Smooth muscle cell (in vitro differentiated cells): ENCODE data around the gene ARPC1A. TPM values are rescaled to one million over a fixed set of nuclear protein-coding genes. Genes with fewer than 3 reads are reported as not detected.
"Not testable (repeated sequence)": the region's sequence is repeated elsewhere in the genome, so short reads cannot be mapped to it uniquely, and the experiment has no call there.

Source experiments
- DNase-seq: peaks from one replicate; lab custom pipeline; 2025; ENCODE audit not compliant: unreplicated experiment; lab: John Stamatoyannopoulos, UW
- H2AFZ ChIP-seq: fragments of 200-600 bp; sonication (generic); 2 replicates; pipeline ENCODE4 v1.6.0; 2016; ENCODE audit warnings: antibody characterized with exemption, low read depth, mild to moderate bottlenecking
- H3F3A ChIP-seq: fragments of 200-600 bp; sonication (generic); 2 replicates; pipeline ENCODE4 v1.6.0; 2017; ENCODE audit warnings: antibody characterized with exemption, low read depth
- H3K27ac ChIP-seq: fragments of 200-600 bp; sonication (generic); 2 replicates; pipeline ENCODE4 v1.5.1; 2016; ENCODE audit warnings: low read depth, mild to moderate bottlenecking
- H3K27me3 ChIP-seq: fragments of 200-600 bp; sonication (generic); 2 replicates; pipeline ENCODE4 v1.6.1; 2016; ENCODE audit warnings: low read depth, mild to moderate bottlenecking
- H3K36me3 ChIP-seq: fragments of 200-600 bp; sonication (generic); 2 replicates; pipeline ENCODE4 v1.5.1; 2016; ENCODE audit warnings: low read depth
- H3K4me1 ChIP-seq: fragments of 200-600 bp; sonication (generic); 2 replicates; pipeline ENCODE4 v1.5.1; 2016; ENCODE audit warnings: low read depth
- H3K4me2 ChIP-seq: fragments of 200-600 bp; sonication (generic); 2 replicates; pipeline ENCODE4 v1.6.0; 2016; ENCODE audit warnings: mild to moderate bottlenecking
- H3K4me3 ChIP-seq: fragments of 200-600 bp; sonication (generic); 2 replicates; pipeline ENCODE4 v1.5.1; 2016; ENCODE audit warnings: mild to moderate bottlenecking
- H3K79me2 ChIP-seq: fragments of 200-600 bp; sonication (generic); 2 replicates; pipeline ENCODE4 v1.6.0; 2016; ENCODE audit warnings: low read depth, mild to moderate bottlenecking
- H3K9ac ChIP-seq: fragments of 200-600 bp; sonication (generic); 2 replicates; pipeline ENCODE4 v1.6.0; 2016; ENCODE audit warnings: low read depth
- H3K9me3 ChIP-seq: fragments of 200-600 bp; sonication (generic); replicated peaks from 2 replicates; pipeline ENCODE4 v1.5.1; 2016; ENCODE audit warnings: low read depth
- H4K20me1 ChIP-seq: fragments of 200-600 bp; sonication (generic); 2 replicates; pipeline ENCODE4 v1.6.0; 2016; ENCODE audit warnings: low read depth
- CTCF ChIP-seq: fragments of 200-600 bp; sonication (generic); IDR thresholded peaks from 2 replicates; pipeline ENCODE4 v1.5.1; 2017; ENCODE audit warnings: borderline replicate concordance, mild to moderate bottlenecking, antibody characterized with exemption; ENCODE audit not compliant: insufficient read depth, poor library complexity, severe bottlenecking
- WGBS: methylation state at CpG from one replicate; pipeline ENCODE4 v1.1.7; 2016; ENCODE audit warnings: low lambda C conversion rate; 5-methylcytosine and 5-hydroxymethylcytosine counted together
- polyA plus RNA-seq: library from polyadenylated mRNA; unstranded; fragments of >200 nt; fragmentation: Nextera tagmentation; extraction: Ambion mirVana; gene quantifications from 2 replicates; pipeline ENCODE4 v1.2.1, GENCODE V29; 2016
- total RNA-seq: library from RNA; depleted of rRNA; stranded (reverse); fragments of >200 nt; gene quantifications from 2 replicates; pipeline ENCODE4 v1.2.3, GENCODE V29; 2014

Gene ARPC1A
- total and polyA plus RNA-seq, 2 experiments from 2014 or later: 85.0 to 113 TPM

- DNase-seq: no peak
- peaks cover 32% of the 10 kb centered on the region for H4K20me1 ChIP-seq
- H3K27me3 ChIP-seq: no peaks in the 10 kb centered on the region
- H3F3A ChIP-seq: no peaks in the 10 kb centered on the region
- no peaks in the 10 kb centered on the region for H3K9me3 ChIP-seq
- peak overlapping the region; percentile 84 for H3K27ac ChIP-seq
- peaks cover 42% of the 10 kb centered on the region for H3K79me2 ChIP-seq
- H3K4me2 ChIP-seq: peak overlapping the region; percentile 99
- H2AFZ ChIP-seq: peak overlapping the region; percentile 92
- TF ChIP-seq CTCF: no peak
- no peaks in the 10 kb centered on the region for H3K36me3 ChIP-seq
- WGBS: 45% methylated on average over 12 of the region's 14 CpGs
- peak overlapping the region; percentile 98 for H3K9ac ChIP-seq
- H3K4me3 ChIP-seq: peak overlapping the region; percentile 87
- H3K4me1 ChIP-seq: peaks cover 12% of the 10 kb centered on the region
Measured at GRCh38 chr7:99325001-99325493, 651 bp upstream of the ARPC1A start.

- H3K4me2 ChIP-seq: peak overlapping the region; percentile 99
- H3F3A ChIP-seq: no peaks in the 10 kb centered on the region
- H3K79me2 ChIP-seq: peaks cover 55% of the 10 kb centered on the region
- peak overlapping the region; percentile 87 for H3K4me3 ChIP-seq
- no peak for DNase-seq
- H4K20me1 ChIP-seq: peaks cover 46% of the 10 kb centered on the region
- no peaks in the 10 kb centered on the region for H3K27me3 ChIP-seq
- H3K9me3 ChIP-seq: no peaks in the 10 kb centered on the region
- peak overlapping the region; percentile 92 for H2AFZ ChIP-seq
- WGBS: 8% methylated on average over 10 of the region's 10 CpGs
- no peaks in the 10 kb centered on the region for H3K36me3 ChIP-seq
- peak overlapping the region; percentile 84 for H3K27ac ChIP-seq
- H3K4me1 ChIP-seq: peaks cover 12% of the 10 kb centered on the region
- peak overlapping the region; percentile 98 for H3K9ac ChIP-seq
- TF ChIP-seq CTCF: no peak
Measured at GRCh38 chr7:99326408-99326782, 697 bp downstream of the ARPC1A start.

- not testable (repeated sequence) for H3K4me3 ChIP-seq, H3K27me3 ChIP-seq, DNase-seq, H3F3A ChIP-seq, H3K9me3 ChIP-seq, H2AFZ ChIP-seq, H3K4me1 ChIP-seq
- WGBS: 78% methylated on average over 8 of the region's 8 CpGs
- H3K27ac ChIP-seq: peak overlapping the region; percentile 77
- H3K4me2 ChIP-seq: peak overlapping the region; percentile 31
- peak overlapping the region; percentile 14 for H3K9ac ChIP-seq
- H3K36me3 ChIP-seq: peaks cover 12% of the 10 kb centered on the region
- peaks cover 85% of the 10 kb centered on the region for H4K20me1 ChIP-seq
- H3K79me2 ChIP-seq: peaks cover 96% of the 10 kb centered on the region
Measured at GRCh38 chr7:99330314-99330961, 4.7 kb downstream of the ARPC1A start.

DNA sequence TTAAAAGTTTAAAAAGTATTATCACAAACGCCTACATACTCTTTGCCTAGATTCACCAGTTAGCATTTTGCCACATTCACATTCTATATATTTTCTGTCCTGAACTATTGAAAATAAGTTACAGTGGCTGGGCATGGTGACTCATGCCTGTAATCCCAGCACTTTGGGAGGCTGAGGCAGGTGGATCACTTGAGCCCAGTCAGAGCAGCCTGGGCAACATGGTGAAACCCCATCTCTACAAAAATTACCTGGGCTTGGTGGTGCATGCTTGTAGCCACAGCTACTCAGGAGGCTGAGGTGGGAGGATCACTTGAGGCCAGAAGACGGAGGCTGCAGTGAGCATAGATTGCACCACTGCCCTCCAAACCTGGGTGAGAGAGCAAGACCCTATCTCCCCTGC is 5.3 kb downstream of the ARPC1A start:
- Histone ChIP-seq H3K9me3 (no peaks in the 10 kb centered on the region), H2AFZ (no peak overlapping the region), H3F3A (no peaks in the 10 kb centered on the region), H3K27me3 (no peaks in the 10 kb centered on the region), H3K79me2 (peaks cover 97% of the 10 kb centered on the region), H3K9ac (peak overlapping the region; percentile 14), H3K4me2 (peak overlapping the region; percentile 31), H4K20me1 (peaks cover 91% of the 10 kb centered on the region), H3K4me3 (no peak overlapping the region), H3K27ac (peak overlapping the region; percentile 77), H3K36me3 (peaks cover 15% of the 10 kb centered on the region), H3K4me1 (peaks cover 7% of the 10 kb centered on the region)
- 100% methylated on average over 2 of the region's 2 CpGs for WGBS
- TF ChIP-seq CTCF: no peak
- DNase-seq: no peak
